Uterus (tissue), 4 donors: ENCODE results near the gene TTLL10. TPM values are rescaled to one million over a fixed set of nuclear protein-coding genes. Genes with fewer than 3 reads are reported as not detected.
"Not testable (repeated sequence)": the region's sequence is repeated elsewhere in the genome, so short reads cannot be mapped to it uniquely, and the experiment has no call there.

ENCODE experiments used
- DNase-seq, 2 donors: peaks; one replicate each; pipeline ENCODE4 v3.0.0-alpha.2; 2019 to 2020
- H3K27ac ChIP-seq, 2 donors: fragments of 200-600 bp; sonication (generic); 1 replicate in 1 of 2; 2 replicates in 1 of 2; pipeline ENCODE4 v1.5.1; 2016 to 2018
- H3K27me3 ChIP-seq, 2 donors: fragments of 200-600 bp; sonication (generic); one replicate each; pipeline ENCODE4 v1.5.1; 2018 to 2019; ENCODE audit warnings: control low read depth in 1 of 2
- H3K36me3 ChIP-seq, 2 donors: fragments of 200-600 bp; sonication (generic); one replicate each; pipeline ENCODE4 v1.5.1; 2019; ENCODE audit warnings: control low read depth in 1 of 2
- H3K4me1 ChIP-seq, 2 donors: fragments of 200-600 bp; sonication (generic); one replicate each; pipeline ENCODE4 v1.5.1; 2018 to 2019; ENCODE audit warnings: control low read depth in 1 of 2
- H3K4me3 ChIP-seq, 2 donors: fragments of 200-600 bp; sonication (generic); 1 replicate in 1 of 2; 2 replicates in 1 of 2; pipeline ENCODE4 v1.5.1; 2018 to 2019; ENCODE audit warnings: mild to moderate bottlenecking in 1 of 2
- H3K9me3 ChIP-seq, 2 donors: fragments of 200-600 bp; sonication (generic); one replicate each; pipeline ENCODE4 v1.5.1; 2019; ENCODE audit warnings: control low read depth in 1 of 2
- POLR2A ChIP-seq, 2 donors: fragments of 450-650 bp; IDR thresholded peaks; one replicate each; pipeline ENCODE4 v1.6.1; 2016; ENCODE audit warnings: antibody characterized with exemption in 2 of 2, mild to moderate bottlenecking in 1 of 2, moderate library complexity in 1 of 2
- intact Hi-C: fragments of 100-400 bp; cut with DNase I; formaldehyde crosslinking; loops from one replicate; pipeline ENCODE4 v1.15.1; 2023; ENCODE audit warnings: low total_unique reads
- total RNA-seq, 4 donors: library from RNA; depleted of rRNA in 3 of 4; stranded (reverse); fragments of >200 nt in 3 of 4; gene quantifications; one replicate each; pipeline versions ENCODE4 v1.1.0 to v1.2.4, GENCODE V29; 2014 to 2023
- TF ChIP-seq, protein P1 (sequence below), 4 experiments: fragments of 200-600 bp in 2 of 4; fragments of 450-650 bp in 2 of 4; sonication (generic) in 2 of 4; IDR thresholded peaks; one replicate each; pipeline ENCODE4 v1.5.1; 2016 to 2019; ENCODE audit warnings: antibody characterized with exemption in 4 of 4, mild to moderate bottlenecking in 2 of 4, moderate library complexity in 1 of 4
- donor health status: DM: yes; HTN: yes; CAD: no.

The TTLL10 gene
- total RNA-seq, 4 donors from 2014 or later = 0.35 to 0.51 TPM; not detected in 2

DNA sequence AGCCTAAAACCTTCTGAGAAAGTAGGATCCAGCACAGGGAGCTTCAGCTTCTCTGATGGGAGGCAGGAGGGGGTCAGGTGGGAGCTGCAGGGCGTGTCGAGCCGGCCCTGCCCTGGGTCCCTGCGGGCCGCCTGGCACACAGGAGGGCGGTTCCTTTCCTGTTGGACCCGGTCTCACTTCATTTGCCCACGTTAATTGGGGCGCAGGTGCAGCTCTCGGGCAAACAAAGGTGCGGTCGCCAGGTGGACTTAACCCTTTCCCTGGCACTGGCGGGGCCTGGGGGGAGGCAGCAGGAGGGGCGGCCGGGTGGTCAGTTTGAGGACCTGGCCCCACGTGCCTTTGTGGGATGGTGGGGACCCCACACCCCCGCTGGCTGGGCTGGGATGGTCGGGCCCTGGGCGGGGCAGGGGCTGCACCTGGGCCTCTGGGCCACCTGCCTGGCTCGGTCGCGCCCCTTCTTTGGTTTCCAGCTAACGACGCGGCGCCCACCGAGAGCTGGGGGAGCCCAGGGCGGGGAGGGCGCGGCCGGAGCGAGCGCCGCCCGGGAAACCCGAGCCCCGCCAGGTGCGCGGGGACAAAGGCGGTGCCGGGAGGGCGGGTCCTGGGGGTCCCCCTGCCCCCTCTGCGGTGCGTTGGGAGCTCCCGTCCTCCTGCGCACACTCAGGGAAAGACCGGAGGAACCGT is 37.0 kb upstream of the TTLL10 start:
- Histone ChIP-seq H3K27ac (no peak overlapping the region), H3K27me3 (no peaks in the 10 kb centered on the region), H3K4me1 (no peaks in the 10 kb centered on the region), H3K4me3 (no peak overlapping the region), H3K9me3 (no peaks in the 10 kb centered on the region), H3K36me3 (no peaks in the 10 kb centered on the region)
- intact Hi-C loops = no loop called here
- no peak for TF ChIP-seq POLR2A (IDR thresholded peaks at IDR 0.05)
- TF ChIP-seq, protein P1, sequence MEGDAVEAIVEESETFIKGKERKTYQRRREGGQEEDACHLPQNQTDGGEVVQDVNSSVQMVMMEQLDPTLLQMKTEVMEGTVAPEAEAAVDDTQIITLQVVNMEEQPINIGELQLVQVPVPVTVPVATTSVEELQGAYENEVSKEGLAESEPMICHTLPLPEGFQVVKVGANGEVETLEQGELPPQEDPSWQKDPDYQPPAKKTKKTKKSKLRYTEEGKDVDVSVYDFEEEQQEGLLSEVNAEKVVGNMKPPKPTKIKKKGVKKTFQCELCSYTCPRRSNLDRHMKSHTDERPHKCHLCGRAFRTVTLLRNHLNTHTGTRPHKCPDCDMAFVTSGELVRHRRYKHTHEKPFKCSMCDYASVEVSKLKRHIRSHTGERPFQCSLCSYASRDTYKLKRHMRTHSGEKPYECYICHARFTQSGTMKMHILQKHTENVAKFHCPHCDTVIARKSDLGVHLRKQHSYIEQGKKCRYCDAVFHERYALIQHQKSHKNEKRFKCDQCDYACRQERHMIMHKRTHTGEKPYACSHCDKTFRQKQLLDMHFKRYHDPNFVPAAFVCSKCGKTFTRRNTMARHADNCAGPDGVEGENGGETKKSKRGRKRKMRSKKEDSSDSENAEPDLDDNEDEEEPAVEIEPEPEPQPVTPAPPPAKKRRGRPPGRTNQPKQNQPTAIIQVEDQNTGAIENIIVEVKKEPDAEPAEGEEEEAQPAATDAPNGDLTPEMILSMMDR (IDR thresholded peaks at IDR 0.05) = no peak
- DNase-seq = no peak

DNA sequence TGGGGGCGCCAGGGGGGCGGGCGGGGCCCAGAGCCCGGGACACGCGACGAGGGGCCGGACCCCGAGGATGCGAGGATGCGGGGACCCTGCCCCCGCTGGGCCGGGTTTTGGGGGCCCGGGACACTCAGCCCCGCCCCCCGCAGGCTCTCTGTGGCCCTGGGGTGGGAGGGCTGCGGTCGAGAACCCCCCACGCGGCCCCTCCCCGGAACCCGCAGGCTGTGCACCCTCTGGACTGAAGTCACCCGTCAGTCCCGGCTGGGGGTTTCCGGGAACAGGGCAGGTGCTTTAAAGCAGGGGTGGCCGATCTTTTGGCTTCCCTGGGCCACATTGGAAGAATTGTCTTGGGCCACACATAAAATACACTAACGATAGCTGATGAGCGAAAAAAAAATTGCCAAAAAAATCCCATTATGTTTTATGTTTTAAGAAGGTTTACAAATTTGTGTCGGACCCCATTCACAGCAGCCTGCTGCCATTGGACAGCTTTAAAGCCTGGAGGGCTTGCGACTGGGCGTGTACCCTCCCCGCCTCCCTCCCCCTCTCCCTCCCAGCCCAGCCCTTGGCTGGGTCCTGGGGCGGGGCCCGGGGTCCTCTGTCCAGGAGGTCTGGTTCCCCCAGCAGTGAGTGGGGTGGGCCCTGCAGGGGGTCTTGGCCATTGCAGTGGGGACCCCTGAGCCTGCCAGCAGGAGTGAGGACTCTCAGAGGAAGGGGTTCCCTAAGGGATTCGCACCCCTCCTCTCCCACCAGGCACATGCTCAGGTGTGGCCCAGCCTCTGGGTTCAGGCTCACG is 36.2 kb upstream of the TTLL10 start:
- Histone ChIP-seq H3K4me3 (no peak overlapping the region), H3K4me1 (no peaks in the 10 kb centered on the region), H3K27ac (no peak overlapping the region), H3K36me3 (no peaks in the 10 kb centered on the region), H3K27me3 (no peaks in the 10 kb centered on the region), H3K9me3 (no peaks in the 10 kb centered on the region)
- DNase-seq = no peak
- intact Hi-C loops = no loop called here
- TF ChIP-seq POLR2A (IDR thresholded peaks at IDR 0.05) = no peak
- TF ChIP-seq, protein P1 (IDR thresholded peaks at IDR 0.05) = no peak

DNA sequence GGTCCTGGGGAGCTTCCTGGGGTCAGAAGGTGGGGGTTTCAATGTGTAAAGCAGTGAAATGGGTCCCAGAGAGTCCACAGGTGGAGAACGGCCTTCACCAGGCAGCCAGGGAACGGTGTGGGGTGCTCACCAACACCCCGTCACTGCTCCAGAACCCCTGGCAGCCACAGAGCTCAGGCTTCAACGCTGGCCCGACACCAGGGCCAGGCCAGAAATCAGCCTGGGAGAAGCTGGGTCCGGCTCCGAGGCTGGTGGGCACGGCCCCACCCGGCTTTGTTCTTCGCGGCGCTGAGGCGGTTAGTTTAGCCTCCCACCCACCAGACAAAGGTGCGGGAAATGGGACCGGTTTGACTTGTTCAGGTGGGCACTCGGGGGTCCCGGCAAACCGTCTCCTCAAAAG is 33.0 kb upstream of the TTLL10 start:
- TF ChIP-seq, protein P1 (IDR thresholded peaks at IDR 0.05) = no peak
- H3K4me1 ChIP-seq = no peaks in the 10 kb centered on the region
- H3K27me3 ChIP-seq = no peaks in the 10 kb centered on the region
- DNase-seq = no peak
- H3K4me3 ChIP-seq = no peak overlapping the region
- H3K36me3 ChIP-seq = no peaks in the 10 kb centered on the region
- H3K27ac ChIP-seq = no peak overlapping the region
- H3K9me3 ChIP-seq = no peaks in the 10 kb centered on the region
- intact Hi-C loops = no loop called here

DNA sequence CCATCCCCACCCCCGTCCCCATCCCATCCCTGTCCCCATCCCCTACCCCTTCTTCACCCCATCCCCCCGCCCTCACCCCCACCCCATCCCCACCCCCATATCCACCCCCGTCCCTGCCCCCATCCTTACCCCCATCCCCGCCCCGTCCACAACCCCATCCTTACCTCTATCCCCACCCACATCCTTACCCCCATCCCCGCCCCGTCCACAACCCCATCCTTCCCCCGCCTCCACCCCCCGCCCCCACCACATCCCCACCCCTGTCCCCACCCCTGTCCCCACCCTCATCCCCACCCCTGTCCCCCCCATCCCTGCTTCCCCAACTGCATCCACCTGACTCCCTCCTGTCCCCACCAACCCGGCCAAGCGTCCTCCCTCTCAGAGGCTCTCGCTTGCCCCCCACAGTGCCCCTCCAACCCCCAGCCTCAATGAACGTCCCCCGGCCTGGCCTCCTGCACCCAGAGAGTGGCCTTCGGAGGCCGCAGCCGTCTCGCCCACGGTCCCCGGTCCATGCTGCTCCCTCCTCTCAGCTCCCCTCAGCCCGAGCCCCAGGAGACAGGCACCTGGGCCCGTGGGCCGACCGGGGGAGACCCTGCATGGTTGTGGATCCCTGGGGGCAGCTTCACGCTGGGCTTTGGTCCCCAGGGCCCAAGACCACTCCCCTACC is 32.3 kb upstream of the TTLL10 start:
- Histone ChIP-seq H3K4me1 (no peaks in the 10 kb centered on the region), H3K36me3 (no peaks in the 10 kb centered on the region), H3K9me3 (no peaks in the 10 kb centered on the region), H3K27ac (no peak overlapping the region), H3K4me3 (no peak overlapping the region), H3K27me3 (no peaks in the 10 kb centered on the region)
- DNase-seq = no peak
- intact Hi-C loops = no loop called here
- TF ChIP-seq, protein P1 (IDR thresholded peaks at IDR 0.05) = no peak
- TF ChIP-seq POLR2A (IDR thresholded peaks at IDR 0.05) = no peak

DNA sequence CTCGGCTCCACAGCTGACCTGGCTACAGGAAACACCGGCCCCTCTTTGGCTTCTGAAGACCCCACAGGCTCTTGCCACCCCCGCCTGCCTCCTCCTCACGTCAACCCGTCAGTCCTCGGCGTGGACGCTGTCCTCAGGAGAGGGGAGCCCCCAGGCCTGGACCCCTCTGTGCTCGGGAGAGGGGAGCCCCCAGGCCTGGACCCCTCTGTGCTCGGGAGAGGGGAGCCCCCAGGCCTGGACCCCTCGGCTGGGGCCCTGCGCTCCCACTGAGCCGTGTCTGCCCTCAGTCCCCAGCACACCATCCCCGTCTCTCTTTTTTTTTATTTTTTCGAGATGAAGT is 31.8 kb upstream of the TTLL10 start:
- no peak overlapping the region for H3K27ac ChIP-seq
- intact Hi-C loops = no loop called here
- no peak overlapping the region for H3K4me3 ChIP-seq
- no peaks in the 10 kb centered on the region for H3K9me3 ChIP-seq
- DNase-seq = no peak
- TF ChIP-seq, protein P1 (IDR thresholded peaks at IDR 0.05) = no peak
- TF ChIP-seq POLR2A (IDR thresholded peaks at IDR 0.05) = no peak
- no peaks in the 10 kb centered on the region for H3K36me3 ChIP-seq
- no peaks in the 10 kb centered on the region for H3K4me1 ChIP-seq
- H3K27me3 ChIP-seq = no peaks in the 10 kb centered on the region

DNA sequence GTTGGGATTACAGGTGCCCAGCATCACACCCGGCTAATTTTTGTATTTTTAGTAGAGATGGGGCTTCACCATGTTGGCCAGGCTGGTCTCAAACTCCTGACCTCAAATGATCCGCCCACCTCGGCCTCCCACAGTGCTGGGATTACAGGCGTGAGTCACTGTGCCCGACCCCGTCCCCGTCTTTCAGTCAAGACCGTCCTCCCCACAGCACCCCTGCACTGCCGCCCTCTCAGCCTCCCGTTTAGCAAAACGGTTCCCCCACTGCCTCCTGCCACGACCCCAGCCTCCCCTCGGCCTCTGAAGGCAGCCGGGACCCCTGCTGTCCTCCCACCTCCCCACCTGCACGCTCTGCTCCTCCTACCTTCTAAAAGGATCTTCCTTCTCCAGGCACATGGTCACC is 31.3 kb upstream of the TTLL10 start:
- DNase-seq, H3K4me3 ChIP-seq, intact Hi-C loops, H3K36me3 ChIP-seq, H3K4me1 ChIP-seq, H3K9me3 ChIP-seq, H3K27ac ChIP-seq, H3K27me3 ChIP-seq: not testable (repeated sequence)
